HG02943 (cell line): ENCODE results near the gene LSM10.

ENCODE experiments used
- ATAC-seq: cut with Tn5 transposase; IDR thresholded peaks from one replicate; pipeline ENCODE4 v1.9.1; 2021; ENCODE audit warnings: mild to moderate bottlenecking, low read depth, moderate library complexity; ENCODE audit not compliant: unreplicated experiment

LSM10 gene

DNA sequence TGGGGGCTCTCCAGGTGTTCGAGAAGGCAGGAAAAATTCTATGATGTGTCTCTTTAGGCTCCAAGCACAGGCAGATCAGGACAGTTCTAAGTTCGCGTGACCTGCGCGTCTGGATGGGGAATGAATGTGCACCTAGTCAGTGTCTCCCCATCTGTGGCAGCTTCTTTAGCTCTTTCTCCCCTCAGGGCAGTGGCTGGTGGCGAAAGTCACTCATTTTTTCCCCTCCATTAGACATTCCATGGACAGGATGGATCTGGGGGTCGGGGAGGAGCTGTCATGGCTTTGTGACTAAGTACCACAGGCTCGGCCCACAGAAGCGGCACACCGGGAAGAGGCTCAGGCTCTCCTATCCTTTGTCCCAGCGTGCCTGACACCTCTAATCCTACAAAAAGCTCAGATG is 43.2 kb downstream of the LSM10 start:
- ATAC-seq: no peak

DNA sequence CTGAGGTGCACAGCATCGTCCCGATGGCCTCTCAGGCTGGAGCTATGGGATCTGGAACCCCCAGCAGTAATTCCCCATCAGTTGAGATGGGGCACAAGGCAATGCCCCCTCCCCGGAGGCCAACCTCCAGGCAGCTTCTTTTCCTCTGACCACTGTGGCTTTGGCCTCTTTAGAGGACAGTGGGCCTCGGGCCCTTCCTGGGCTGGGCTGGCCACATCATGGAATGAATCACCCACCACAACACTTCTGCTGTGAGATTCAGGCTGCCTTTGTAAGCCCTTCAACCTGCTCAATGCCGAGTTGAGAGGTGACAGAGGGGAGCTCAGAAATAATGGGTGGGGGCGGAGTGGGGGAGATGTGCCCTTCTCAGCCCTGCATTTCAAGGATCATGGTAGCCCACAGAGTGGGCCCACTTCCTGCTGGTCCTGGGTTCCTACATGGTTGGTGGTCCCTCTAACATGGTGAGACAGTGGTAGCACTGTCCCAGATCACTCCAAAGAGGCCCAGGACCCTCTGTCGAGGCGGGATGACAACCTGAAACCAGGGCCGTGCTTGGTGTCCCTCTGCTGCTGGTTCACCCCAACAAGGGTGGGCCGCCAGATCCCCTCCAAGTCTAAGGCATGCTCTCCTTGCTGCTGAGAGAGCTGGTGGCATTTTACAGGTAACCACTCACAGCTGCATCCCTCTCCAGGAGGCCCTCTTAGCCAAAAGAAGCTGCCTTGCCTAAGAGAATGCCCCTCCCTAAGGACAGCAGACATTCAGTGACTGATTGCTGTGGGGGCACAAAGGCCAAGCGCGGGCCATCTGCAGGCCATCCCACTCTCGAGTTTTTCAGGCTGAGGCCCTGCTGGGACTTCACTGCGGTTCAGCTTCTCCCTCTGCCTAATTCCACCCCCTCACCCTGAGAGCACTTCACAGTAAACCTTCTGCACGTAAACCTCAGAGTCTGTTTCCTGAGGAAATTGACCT is 44.5 kb downstream of the LSM10 start:
- no peak for ATAC-seq

GRCh38 chr1:36352125-36352909 is 45.4 kb downstream of the LSM10 start:
- ATAC-seq: no peak

- no peak for ATAC-seq
Measured at GRCh38 chr1:36351227-36351977, 46.3 kb downstream of the LSM10 start.

- no peak for ATAC-seq
Measured at GRCh38 chr1:36350659-36351226, 47.0 kb downstream of the LSM10 start.

DNA sequence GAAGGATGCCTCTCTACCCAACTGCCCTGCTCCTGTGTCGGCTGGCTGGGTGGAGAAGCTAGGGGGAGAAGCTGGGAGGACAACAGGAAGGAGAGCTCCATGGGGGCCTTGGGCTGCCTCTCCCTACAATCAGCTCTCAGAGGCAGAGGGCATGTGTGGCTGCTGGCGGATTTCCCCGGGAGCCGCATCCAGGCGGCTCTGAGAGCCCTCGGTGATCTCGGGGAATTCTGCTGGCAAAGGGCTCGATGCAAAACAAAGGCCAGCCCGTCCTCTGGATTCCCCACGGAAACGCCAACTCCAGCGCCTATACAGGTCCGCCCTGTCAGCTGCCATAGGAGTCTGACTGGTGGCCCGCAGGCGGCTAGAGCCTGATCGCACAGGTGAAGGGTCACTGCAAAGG is 47.9 kb downstream of the LSM10 start:
- no peak for ATAC-seq

GRCh38 chr1:36349241-36349671 is 48.5 kb downstream of the LSM10 start:
- no peak for ATAC-seq

GRCh38 chr1:36346741-36347370 is 50.9 kb downstream of the LSM10 start:
- no peak for ATAC-seq

DNA sequence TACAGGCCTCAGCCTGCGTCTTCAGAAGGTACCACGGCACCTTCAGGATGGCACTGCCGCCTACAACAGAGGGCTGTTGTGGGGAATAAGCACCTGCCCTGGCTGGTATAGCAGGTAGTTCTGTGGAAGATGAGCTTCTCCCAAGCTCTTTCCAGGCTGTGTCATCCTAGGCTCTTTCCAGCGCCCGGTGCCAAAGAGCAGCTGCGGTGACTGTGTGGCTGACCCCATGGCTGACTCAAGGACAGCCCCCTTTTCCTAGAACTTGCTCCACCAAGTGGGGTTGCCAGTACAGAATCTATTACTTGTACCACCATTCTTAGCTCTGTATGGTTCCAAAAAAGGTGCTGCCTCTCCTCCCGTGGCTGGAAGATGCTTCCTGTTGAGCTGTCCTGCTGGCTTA is 52.4 kb downstream of the LSM10 start:
- ATAC-seq: no peak

DNA sequence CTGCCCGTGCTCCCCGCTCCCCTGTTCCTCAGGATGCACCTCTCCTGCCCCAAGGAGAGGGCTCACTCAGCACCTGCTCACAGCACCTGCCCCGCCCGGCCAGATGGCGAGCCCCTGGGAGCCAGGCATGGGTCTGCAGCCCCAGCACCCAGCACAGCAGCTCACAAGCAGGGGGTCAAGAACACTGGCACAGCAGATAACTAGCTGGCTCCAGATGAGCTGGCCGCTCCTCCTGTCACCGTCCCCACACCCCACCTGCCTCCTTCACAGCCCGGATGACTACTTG is 53.4 kb downstream of the LSM10 start:
- ATAC-seq: no peak

- no peak for ATAC-seq
Measured at GRCh38 chr1:36343651-36344394, 53.9 kb downstream of the LSM10 start.
